SU-DHL-6 (cell line): ENCODE measurements around the gene FAM171A2.

Experiments used
- H2AFZ ChIP-seq: fragments of 200-600 bp; sonication (generic); 2 replicates; pipeline ENCODE4 v1.6.1; 2014; ENCODE audit warnings: low read depth, mild to moderate bottlenecking, moderate library complexity, mixed read lengths, antibody characterized with exemption, low read length; ENCODE audit not compliant: severe bottlenecking
- H3F3A ChIP-seq: fragments of 200-600 bp; shearing (Covaris generic); 2 replicates; pipeline ENCODE4 v1.6.0; 2016; ENCODE audit warnings: antibody characterized with exemption, mild to moderate bottlenecking; ENCODE audit not compliant: insufficient read depth
- H3K27ac ChIP-seq: fragments of 200-600 bp; sonication (generic); 2 replicates; pipeline ENCODE4 v1.5.1; 2016; ENCODE audit warnings: low read depth, mild to moderate bottlenecking, low read length, moderate library complexity, mixed read lengths
- H3K27me3 ChIP-seq: fragments of 200-600 bp; sonication (generic), shearing (Covaris generic); 2 replicates; pipeline ENCODE4 v1.6.0; 2014; ENCODE audit warnings: mild to moderate bottlenecking, low read length
- H3K36me3 ChIP-seq: fragments of 200-600 bp; sonication (generic); 2 replicates; pipeline ENCODE4 v1.6.1; 2014; ENCODE audit warnings: mild to moderate bottlenecking, low read length, mixed read lengths
- H3K4me2 ChIP-seq: fragments of 300-600, 200-600 bp; shearing (Covaris generic), sonication (generic); 2 replicates; pipeline ENCODE4 v1.6.0; 2014; ENCODE audit warnings: low read length, low read depth, mild to moderate bottlenecking; ENCODE audit not compliant: poor library complexity, severe bottlenecking
- H3K4me3 ChIP-seq: fragments of 200-600 bp; sonication (generic); 2 replicates; pipeline ENCODE4 v1.5.1; 2014; ENCODE audit warnings: antibody characterized with exemption, low read length, mild to moderate bottlenecking, mixed read lengths; ENCODE audit not compliant: insufficient read depth, poor library complexity, severe bottlenecking
- H3K79me2 ChIP-seq: fragments of 200-600 bp; sonication (generic); 2 replicates; pipeline ENCODE4 v1.6.1; 2014; ENCODE audit warnings: mild to moderate bottlenecking, low read length, moderate library complexity; ENCODE audit not compliant: insufficient read depth
- H3K9ac ChIP-seq: fragments of 200-600 bp; sonication (generic); 2 replicates; pipeline ENCODE4 v1.7.0; 2014; ENCODE audit warnings: mild to moderate bottlenecking, low read length
- H3K9me2 ChIP-seq: fragments of 200-600 bp; sonication (generic); replicated peaks from 2 replicates; pipeline ENCODE4 v1.6.1; 2014; ENCODE audit warnings: low read length; ENCODE audit not compliant: insufficient read depth
- H3K9me3 ChIP-seq: fragments of 200-600 bp; sonication (generic); 2 replicates; pipeline ENCODE4 v1.6.1; 2014; ENCODE audit warnings: low read length, mixed read lengths; ENCODE audit not compliant: insufficient read depth
- H4K20me1 ChIP-seq: fragments of 200-600 bp; sonication (generic); 2 replicates; pipeline ENCODE4 v1.6.1; 2014; ENCODE audit warnings: low read depth, mild to moderate bottlenecking, antibody characterized with exemption, low read length, moderate library complexity, mixed read lengths
- EZH2phosphoT487 ChIP-seq: fragments of 200-600 bp; sonication (generic), shearing (Covaris generic); conservative IDR thresholded peaks from 2 replicates; pipeline ENCODE4 v1.6.1; 2018; ENCODE audit warnings: mild to moderate bottlenecking, antibody characterized with exemption, low read length, moderate library complexity, mixed read lengths
- TF ChIP-seq, protein P1 (sequence below): fragments of 200-600 bp; sonication (generic); IDR thresholded peaks from one replicate; pipeline ENCODE4 v1.5.1; 2017; ENCODE audit warnings: antibody characterized with exemption, mild to moderate bottlenecking, low read length, moderate library complexity; ENCODE audit not compliant: insufficient read depth, poor library complexity, severe bottlenecking

Gene FAM171A2

GRCh38 chr17:44350733-44351226 lies 12.9 kb downstream of the FAM171A2 start:
- no peak overlapping the region for H2AFZ ChIP-seq
- no peaks in the 10 kb centered on the region for H3K9me2 ChIP-seq
- no peak overlapping the region for H3K4me2 ChIP-seq
- peaks cover 43% of the 10 kb centered on the region for H3F3A ChIP-seq
- no peaks in the 10 kb centered on the region for H3K9me3 ChIP-seq
- no peak overlapping the region for H3K9ac ChIP-seq
- peak overlapping the region; percentile 45 for H3K27ac ChIP-seq
- H3K79me2 ChIP-seq = peaks cover 4% of the 10 kb centered on the region; the same call in 1 of the 2 replicates
- H3K27me3 ChIP-seq = no peaks in the 10 kb centered on the region
- no peaks in the 10 kb centered on the region for H3K36me3 ChIP-seq
- no peaks in the 10 kb centered on the region for H4K20me1 ChIP-seq
- no peak for TF ChIP-seq EZH2phosphoT487
- TF ChIP-seq, protein P1, sequence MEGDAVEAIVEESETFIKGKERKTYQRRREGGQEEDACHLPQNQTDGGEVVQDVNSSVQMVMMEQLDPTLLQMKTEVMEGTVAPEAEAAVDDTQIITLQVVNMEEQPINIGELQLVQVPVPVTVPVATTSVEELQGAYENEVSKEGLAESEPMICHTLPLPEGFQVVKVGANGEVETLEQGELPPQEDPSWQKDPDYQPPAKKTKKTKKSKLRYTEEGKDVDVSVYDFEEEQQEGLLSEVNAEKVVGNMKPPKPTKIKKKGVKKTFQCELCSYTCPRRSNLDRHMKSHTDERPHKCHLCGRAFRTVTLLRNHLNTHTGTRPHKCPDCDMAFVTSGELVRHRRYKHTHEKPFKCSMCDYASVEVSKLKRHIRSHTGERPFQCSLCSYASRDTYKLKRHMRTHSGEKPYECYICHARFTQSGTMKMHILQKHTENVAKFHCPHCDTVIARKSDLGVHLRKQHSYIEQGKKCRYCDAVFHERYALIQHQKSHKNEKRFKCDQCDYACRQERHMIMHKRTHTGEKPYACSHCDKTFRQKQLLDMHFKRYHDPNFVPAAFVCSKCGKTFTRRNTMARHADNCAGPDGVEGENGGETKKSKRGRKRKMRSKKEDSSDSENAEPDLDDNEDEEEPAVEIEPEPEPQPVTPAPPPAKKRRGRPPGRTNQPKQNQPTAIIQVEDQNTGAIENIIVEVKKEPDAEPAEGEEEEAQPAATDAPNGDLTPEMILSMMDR = peak; percentile 77
- no peak overlapping the region for H3K4me3 ChIP-seq

GRCh38 chr17:44349553-44350070 lies 14.0 kb downstream of the FAM171A2 start:
- Histone ChIP-seq H2AFZ (no peak overlapping the region), H3K9me3 (no peaks in the 10 kb centered on the region), H3F3A (peaks cover 43% of the 10 kb centered on the region), H3K27me3 (no peaks in the 10 kb centered on the region), H3K27ac (peak overlapping the region; percentile 97), H4K20me1 (no peaks in the 10 kb centered on the region), H3K79me2 (peaks cover 4% of the 10 kb centered on the region; the same call in 1 of the 2 replicates), H3K9me2 (no peaks in the 10 kb centered on the region), H3K4me2 (no peak overlapping the region), H3K4me3 (no peak overlapping the region), H3K9ac (no peak overlapping the region; the same call in 1 of the 2 replicates), H3K36me3 (no peaks in the 10 kb centered on the region)
- TF ChIP-seq EZH2phosphoT487 = no peak
- TF ChIP-seq, protein P1 = no peak

GRCh38 chr17:44348988-44349364 lies 14.7 kb downstream of the FAM171A2 start:
- Histone ChIP-seq H3K4me2 (no peak overlapping the region), H3K9ac (peak overlapping the region; percentile 28)

More at GRCh38 chr17:44348988-44349364, 14.7 kb downstream of the FAM171A2 start:
- Histone ChIP-seq H3K27ac (peak overlapping the region; percentile 97), H3K79me2 (peaks cover 4% of the 10 kb centered on the region; the same call in 1 of the 2 replicates), H2AFZ (no peak overlapping the region), H3K36me3 (no peaks in the 10 kb centered on the region), H3K4me3 (no peak overlapping the region), H3F3A (peaks cover 43% of the 10 kb centered on the region), H3K27me3 (no peaks in the 10 kb centered on the region), H3K9me3 (no peaks in the 10 kb centered on the region), H3K9me2 (no peaks in the 10 kb centered on the region), H4K20me1 (no peaks in the 10 kb centered on the region)
- TF ChIP-seq, protein P1 = no peak
- TF ChIP-seq EZH2phosphoT487 = no peak
